Endothelial cell of umbilical vein (primary cell): ENCODE measurements around the gene CTNNA2. TPM values are rescaled to one million over a fixed set of nuclear protein-coding genes. Genes with fewer than 3 reads are reported as not detected.

ENCODE experiments used
- BruUV-seq: library from RNA; stranded (reverse); fragments of 400-500 nt; replicated peaks from 2 replicates; lab custom pipeline; 2021; lab: Mats Ljungman, UMichigan
- CTCF ChIA-PET: fragments of 300-600, 350-600 bp; sonication (Branson Sonifier 250); formaldehyde crosslinking; loops from one replicate; lab custom pipeline; 2021; ENCODE audit warnings: antibody characterized with exemption, inconsistent platforms; lab: Charles Lee
- POLR2A ChIA-PET: fragments of 300-600, 350-600 bp; sonication (Branson Sonifier 250); formaldehyde crosslinking; loops from one replicate; lab custom pipeline; 2021; ENCODE audit warnings: antibody characterized with exemption, inconsistent platforms; lab: Charles Lee
- DNase-seq: peaks from one replicate; pipeline ENCODE4 v3.0.0-alpha.2; 2011; ENCODE audit warnings: low read depth, low spot score
- FAIRE-seq: peaks from 2 replicates; lab custom pipeline; 2011; peaks lifted over from hg19 to GRCh38; lab: Jason Lieb, UNC
- H2AFZ ChIP-seq: 2 replicates; pipeline ENCODE4 v1.6.0; 2012; ENCODE audit warnings: low read depth, low read length, control low read depth, inconsistent platforms
- H3K27ac ChIP-seq: 2 replicates; pipeline ENCODE4 v1.5.1; 2011; ENCODE audit warnings: low read depth, mild to moderate bottlenecking, control low read depth, low read length, moderate library complexity; ENCODE audit not compliant: insufficient read depth
- H3K27me3 ChIP-seq, 2 experiments: 2 replicates each; pipeline versions ENCODE4 v1.6.0 to v1.6.1; 2011; ENCODE audit warnings: low read length in 2 of 2, mixed read lengths in 1 of 2; ENCODE audit not compliant: control insufficient read depth in 2 of 2, insufficient read depth in 2 of 2
- H3K36me3 ChIP-seq, 2 experiments: 2 replicates in 1 of 2; 3 replicates in 1 of 2; pipeline ENCODE4 v1.5.1; 2011; ENCODE audit warnings: low read length in 2 of 2, mild to moderate bottlenecking in 1 of 2, moderate library complexity in 1 of 2; ENCODE audit not compliant: control insufficient read depth in 2 of 2, insufficient read depth in 2 of 2; ENCODE audit errors: extremely low read depth in 1 of 2
- H3K4me1 ChIP-seq: 3 replicates; pipeline ENCODE4 v1.5.1; 2011; ENCODE audit warnings: mild to moderate bottlenecking, low read length; ENCODE audit not compliant: control insufficient read depth, insufficient read depth; ENCODE audit errors: extremely low read depth
- H3K4me2 ChIP-seq: 2 replicates; pipeline ENCODE4 v1.6.1; 2011; ENCODE audit warnings: low read length, control low read depth, mixed read lengths; ENCODE audit not compliant: insufficient read depth
- H3K4me3 ChIP-seq, 3 experiments: fragments of 200-600 bp in 1 of 3; sonication (generic), shearing (Covaris generic) in 1 of 3; replicated peaks in 1 of 3; 2 replicates each; pipeline ENCODE4 v1.5.1; 2011 to 2016; ENCODE audit warnings: control low read depth in 3 of 3, low read length in 3 of 3, mild to moderate bottlenecking in 2 of 3, inconsistent platforms in 1 of 3, low read depth in 1 of 3, moderate library complexity in 1 of 3; ENCODE audit not compliant: insufficient read depth in 1 of 3
- H3K79me2 ChIP-seq: 2 replicates; pipeline ENCODE4 v1.6.0; 2012; ENCODE audit warnings: low read length, inconsistent platforms; ENCODE audit not compliant: control insufficient read depth, insufficient read depth
- H3K9ac ChIP-seq: replicated peaks from 2 replicates; pipeline ENCODE3; 2011; ENCODE audit warnings: low read length, control low read depth; ENCODE audit not compliant: insufficient read depth; ENCODE audit errors: extremely low read depth
- H3K9me1 ChIP-seq: replicated peaks from 3 replicates; pipeline ENCODE4 v1.6.0; 2011; ENCODE audit warnings: mild to moderate bottlenecking, low read length; ENCODE audit not compliant: control insufficient read depth, insufficient read depth; ENCODE audit errors: extremely low read depth
- H3K9me3 ChIP-seq: replicated peaks from 2 replicates; pipeline ENCODE4 v1.5.1; 2012; ENCODE audit warnings: low read length, inconsistent platforms; ENCODE audit not compliant: control insufficient read depth, insufficient read depth
- H4K20me1 ChIP-seq: replicated peaks from 2 replicates; pipeline ENCODE3; 2011; ENCODE audit warnings: mild to moderate bottlenecking, low read length; ENCODE audit not compliant: control insufficient read depth, insufficient read depth; ENCODE audit errors: extremely low read depth
- CTCF ChIP-seq, 2 donors: IDR thresholded peaks; 1 replicate in 1 of 2; 2 replicates in 1 of 2; pipeline ENCODE4 v1.5.1; 2011; ENCODE audit warnings: low read length in 2 of 2, mild to moderate bottlenecking in 2 of 2, moderate library complexity in 2 of 2, control low read depth in 1 of 2, inconsistent platforms in 1 of 2, low read depth in 1 of 2; ENCODE audit not compliant: insufficient read depth in 1 of 2; ENCODE audit errors: extremely low read depth in 1 of 2
- EZH2 ChIP-seq: IDR thresholded peaks from 2 replicates; pipeline ENCODE4 v1.6.1; 2012; ENCODE audit warnings: borderline replicate concordance, low read depth, mild to moderate bottlenecking, moderate library complexity, low read length, inconsistent platforms; ENCODE audit not compliant: severe bottlenecking
- FOS ChIP-seq: IDR thresholded peaks from 2 replicates; pipeline ENCODE4 v1.6.1; 2011; ENCODE audit warnings: mild to moderate bottlenecking, low read length, moderate library complexity, borderline replicate concordance; ENCODE audit not compliant: insufficient read depth
- GATA2 ChIP-seq: IDR thresholded peaks from 2 replicates; pipeline ENCODE4 v1.7.0; 2011; ENCODE audit warnings: low read depth, mild to moderate bottlenecking, moderate library complexity, mixed read lengths, low read length; ENCODE audit not compliant: insufficient read length, insufficient read depth
- JUN ChIP-seq: IDR thresholded peaks from 2 replicates; pipeline ENCODE4 v1.6.1; 2011; ENCODE audit warnings: borderline replicate concordance, low read depth; ENCODE audit not compliant: insufficient read length, insufficient read depth
- MAX ChIP-seq: IDR thresholded peaks from 2 replicates; pipeline ENCODE4 v1.6.1; 2011; ENCODE audit not compliant: insufficient read depth, insufficient read length
- MYC ChIP-seq: IDR thresholded peaks from one replicate; pipeline ENCODE4 v1.6.1; 2011; ENCODE audit warnings: mild to moderate bottlenecking, low read depth, low read length
- POLR2A ChIP-seq: IDR thresholded peaks from 2 replicates; pipeline ENCODE4 v1.6.1; 2012; ENCODE audit warnings: low read depth, mild to moderate bottlenecking, control low read depth, low read length
- POLR2AphosphoS5 ChIP-seq: IDR thresholded peaks from 2 replicates; pipeline ENCODE4 v1.6.1; 2012; ENCODE audit warnings: low read depth, mild to moderate bottlenecking, control low read depth, low read length, moderate library complexity; ENCODE audit not compliant: insufficient read depth
- dilution Hi-C: fragments of 300-500 bp; cut with MboI; formaldehyde crosslinking; loops from one replicate; pipeline ENCODE4 v1.15.0; 2019; ENCODE audit warnings: low sequenced_read_pairs; ENCODE audit not compliant: extremely low pct_ligation_motif_present
- intact Hi-C: fragments of 100-400 bp; cut with micrococcal nuclease; formaldehyde crosslinking; loops from one replicate; pipeline ENCODE4 v1.10.0; 2022
- polyA plus RNA-seq, 4 experiments: library from polyadenylated mRNA; depleted of rRNA in 3 of 4; stranded (reverse) in 3 of 4; unstranded in 1 of 4; fragments of >200 nt; gene quantifications; 2 replicates each; pipeline versions ENCODE4 v1.2.1 to v1.2.3, GENCODE V29; 2011 to 2012; ENCODE audit warnings: missing spikeins in 1 of 4
- total RNA-seq: library from RNA; stranded (reverse); gene quantifications from 2 replicates; pipeline ENCODE4 v1.2.3, GENCODE V29; 2021

CTNNA2 gene
- total and polyA plus RNA-seq, 2 donors (not counting 3 experiments of a cell fraction or from before 2014, with no cell fraction given) = not detected

GRCh38 chr2:80330527-80331450 is 817.9 kb downstream of the CTNNA2 start:
- FAIRE-seq (no peak), DNase-seq (no peak)
- Histone ChIP-seq H3K9ac (no peak overlapping the region), H3K27me3 (no peaks in the 10 kb centered on the region), H3K4me3 (no peak overlapping the region), H3K4me1 (no peaks in the 10 kb centered on the region), H3K9me3 (peaks cover 1% of the 10 kb centered on the region), H3K4me2 (no peak overlapping the region), H3K79me2 (no peaks in the 10 kb centered on the region), H4K20me1 (no peaks in the 10 kb centered on the region), H3K9me1 (no peaks in the 10 kb centered on the region), H3K36me3 (no peaks in the 10 kb centered on the region), H2AFZ (no peak overlapping the region), H3K27ac (no peak overlapping the region)
- dilution Hi-C loops (no loop called here), intact Hi-C loops (no loop called here)
- TF ChIP-seq POLR2AphosphoS5 (no peak), FOS (no peak), MAX (no peak), POLR2A (no peak), MYC (no peak), EZH2 (no peak)
- ChIA-PET CTCF (no interaction called here), POLR2A (no interaction called here)
- BruUV-seq = no TSS peak

GRCh38 chr2:80333886-80334285 is 821.0 kb downstream of the CTNNA2 start:
- H3K27ac ChIP-seq = no peak overlapping the region
- dilution Hi-C loops = no loop called here
- BruUV-seq = no TSS peak
- ChIA-PET POLR2A (no interaction called here), CTCF (no interaction called here)
- no peak overlapping the region for H3K4me2 ChIP-seq
- no peak overlapping the region for H2AFZ ChIP-seq
- no peaks in the 10 kb centered on the region for H3K4me1 ChIP-seq
- H3K9ac ChIP-seq = no peak overlapping the region
- H3K79me2 ChIP-seq = no peaks in the 10 kb centered on the region
- H3K4me3 ChIP-seq = no peak overlapping the region
- FAIRE-seq = no peak
- H3K9me3 ChIP-seq = peaks cover 1% of the 10 kb centered on the region
- TF ChIP-seq GATA2 (no peak), POLR2A (no peak), FOS (no peak), CTCF (IDR thresholded peaks at IDR 0.05; ENCODE audit: extremely low read depth in 1 of 2, insufficient read depth in 1 of 2, low read depth in 1 of 2, low read length in 2 of 2) (no peak), POLR2AphosphoS5 (no peak), JUN (no peak), MAX (no peak), EZH2 (no peak), MYC (no peak)
- H4K20me1 ChIP-seq = no peaks in the 10 kb centered on the region
- no peaks in the 10 kb centered on the region for H3K9me1 ChIP-seq
- DNase-seq = no peak
- no peaks in the 10 kb centered on the region for H3K36me3 ChIP-seq
- no peaks in the 10 kb centered on the region for H3K27me3 ChIP-seq
- intact Hi-C loops = no loop called here
